ENCODE results near the gene MACROD2. TPM values are rescaled to one million over a fixed set of nuclear protein-coding genes. Genes with fewer than 3 reads are reported as not detected.

The MACROD2 gene
- total RNA-seq, 6 experiments from 2014 or later: 0.05 to 0.57 (median 0.11) TPM; not detected in 1

DNA sequence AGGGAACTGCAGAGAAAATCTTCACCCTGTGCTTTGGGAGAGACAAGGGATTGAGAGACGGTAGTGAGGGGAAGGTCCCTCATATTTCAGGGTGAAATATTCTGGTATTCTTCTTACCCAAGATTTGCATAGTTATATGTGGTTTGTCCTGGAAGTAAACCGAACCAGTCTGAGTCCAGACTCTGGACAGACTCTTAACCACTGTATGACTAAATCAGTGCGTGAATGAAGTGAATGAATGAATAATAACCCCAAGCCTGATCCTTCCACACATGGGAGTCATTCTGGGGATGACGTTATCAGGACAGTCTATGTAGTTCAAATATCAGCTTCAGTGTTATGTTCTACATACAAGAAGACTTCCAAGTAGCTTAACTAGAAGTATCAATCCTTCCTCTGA, 1887.2 kb downstream of the MACROD2 start:
- H3K36me3 Mint-ChIP-seq (ENCODE audit: low read depth): no peaks in the 10 kb centered on the region
- DNase-seq: no peak
- H3K9me3 Mint-ChIP-seq: peaks cover 47% of the 10 kb centered on the region
- no peak overlapping the region for H3K27ac Mint-ChIP-seq
- no peaks in the 10 kb centered on the region for H3K4me1 Mint-ChIP-seq (ENCODE audit: low read depth)
- peaks cover 4% of the 10 kb centered on the region; the same call in 1 of the 2 replicates for H3K27me3 Mint-ChIP-seq (ENCODE audit: insufficient read depth)
- TF ChIP-seq, protein P1, sequence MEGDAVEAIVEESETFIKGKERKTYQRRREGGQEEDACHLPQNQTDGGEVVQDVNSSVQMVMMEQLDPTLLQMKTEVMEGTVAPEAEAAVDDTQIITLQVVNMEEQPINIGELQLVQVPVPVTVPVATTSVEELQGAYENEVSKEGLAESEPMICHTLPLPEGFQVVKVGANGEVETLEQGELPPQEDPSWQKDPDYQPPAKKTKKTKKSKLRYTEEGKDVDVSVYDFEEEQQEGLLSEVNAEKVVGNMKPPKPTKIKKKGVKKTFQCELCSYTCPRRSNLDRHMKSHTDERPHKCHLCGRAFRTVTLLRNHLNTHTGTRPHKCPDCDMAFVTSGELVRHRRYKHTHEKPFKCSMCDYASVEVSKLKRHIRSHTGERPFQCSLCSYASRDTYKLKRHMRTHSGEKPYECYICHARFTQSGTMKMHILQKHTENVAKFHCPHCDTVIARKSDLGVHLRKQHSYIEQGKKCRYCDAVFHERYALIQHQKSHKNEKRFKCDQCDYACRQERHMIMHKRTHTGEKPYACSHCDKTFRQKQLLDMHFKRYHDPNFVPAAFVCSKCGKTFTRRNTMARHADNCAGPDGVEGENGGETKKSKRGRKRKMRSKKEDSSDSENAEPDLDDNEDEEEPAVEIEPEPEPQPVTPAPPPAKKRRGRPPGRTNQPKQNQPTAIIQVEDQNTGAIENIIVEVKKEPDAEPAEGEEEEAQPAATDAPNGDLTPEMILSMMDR (IDR thresholded peaks at IDR 0.05): no peak
- H3K4me3 Mint-ChIP-seq: no peak overlapping the region

DNA sequence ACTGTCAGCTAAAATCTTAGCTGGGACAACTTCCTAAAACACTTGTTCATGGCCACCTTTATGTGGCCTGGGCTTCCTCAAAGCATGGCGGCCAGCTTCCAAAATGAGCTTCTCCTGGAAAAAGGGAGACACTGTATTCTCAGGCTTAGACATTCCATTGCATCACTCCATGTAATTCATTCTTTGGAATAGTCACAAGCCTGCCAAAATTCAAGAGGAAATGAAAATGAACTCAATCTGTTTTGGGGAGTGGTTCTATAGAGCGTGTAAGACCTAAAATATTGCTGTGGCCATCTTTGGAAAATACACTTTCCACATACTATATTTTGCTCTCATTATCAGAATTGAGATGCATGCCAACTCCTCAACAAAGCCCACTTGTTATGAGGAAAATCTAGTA, 1890.9 kb downstream of the MACROD2 start:
- Mint-ChIP-seq H3K4me3 (no peak overlapping the region), H3K36me3 (ENCODE audit: low read depth) (no peaks in the 10 kb centered on the region), H3K27ac (no peak overlapping the region), H3K4me1 (ENCODE audit: low read depth) (no peaks in the 10 kb centered on the region), H3K9me3 (peaks cover 35% of the 10 kb centered on the region), H3K27me3 (ENCODE audit: insufficient read depth) (peaks cover 4% of the 10 kb centered on the region; the same call in 1 of the 2 replicates)
- no peak for DNase-seq
- TF ChIP-seq, protein P1 (IDR thresholded peaks at IDR 0.05): no peak

- Mint-ChIP-seq H3K27me3 (ENCODE audit: insufficient read depth) (peaks cover 4% of the 10 kb centered on the region; the same call in 1 of the 2 replicates), H3K9me3 (peaks cover 31% of the 10 kb centered on the region), H3K4me3 (no peak overlapping the region), H3K4me1 (ENCODE audit: low read depth) (no peaks in the 10 kb centered on the region), H3K36me3 (ENCODE audit: low read depth) (no peaks in the 10 kb centered on the region), H3K27ac (no peak overlapping the region)
- TF ChIP-seq, protein P1 (IDR thresholded peaks at IDR 0.05): no peak
- no peak for DNase-seq
Measured at GRCh38 chr20:15887387-15887786, 1892.1 kb downstream of the MACROD2 start.

GRCh38 chr20:15889061-15889460, 1893.7 kb downstream of the MACROD2 start:
- Mint-ChIP-seq H3K9me3 (peaks cover 27% of the 10 kb centered on the region), H3K4me1 (ENCODE audit: low read depth) (no peaks in the 10 kb centered on the region), H3K27ac (no peak overlapping the region), H3K27me3 (ENCODE audit: insufficient read depth) (peaks cover 3% of the 10 kb centered on the region; the same call in 1 of the 2 replicates), H3K36me3 (ENCODE audit: low read depth) (no peaks in the 10 kb centered on the region), H3K4me3 (no peak overlapping the region)
- TF ChIP-seq, protein P1 (IDR thresholded peaks at IDR 0.05): no peak
- DNase-seq: no peak

DNA sequence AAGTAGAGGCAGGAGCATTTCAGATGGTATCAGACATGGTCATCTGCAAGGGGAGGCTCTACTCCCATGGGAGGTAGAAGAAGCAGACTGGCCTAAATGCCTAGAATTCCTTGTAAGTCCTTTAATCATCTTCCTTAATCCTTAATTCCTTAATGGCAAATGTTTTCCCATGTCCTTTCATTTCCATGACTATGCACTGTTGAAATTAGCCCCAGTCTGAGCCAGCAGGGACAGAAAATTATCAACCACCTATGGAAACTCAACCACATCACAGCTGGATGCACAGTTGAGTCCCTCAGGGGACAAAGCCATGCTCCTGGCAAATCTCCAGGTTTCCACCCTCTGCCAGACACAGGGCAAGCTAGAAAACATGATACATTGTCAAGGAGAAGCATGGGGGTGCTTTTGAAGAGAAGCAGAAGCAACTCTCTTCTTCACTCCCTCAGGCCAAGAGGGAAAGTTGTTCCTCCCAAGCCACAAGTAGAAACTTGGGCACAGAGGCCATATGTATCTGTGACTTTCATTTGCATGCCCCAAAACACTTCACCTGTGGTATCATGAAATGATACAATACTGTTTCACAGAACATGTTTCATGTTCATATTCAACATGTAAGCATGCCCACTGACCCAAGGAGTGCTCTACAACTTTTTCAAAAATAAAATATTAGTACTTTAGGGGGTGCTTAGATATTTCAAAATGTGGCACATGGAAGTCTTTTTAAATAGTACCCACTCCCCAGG, 1894.4 kb downstream of the MACROD2 start:
- TF ChIP-seq, protein P1 (IDR thresholded peaks at IDR 0.05): no peak
- DNase-seq: no peak
- H3K4me1 Mint-ChIP-seq (ENCODE audit: low read depth): no peaks in the 10 kb centered on the region
- H3K36me3 Mint-ChIP-seq (ENCODE audit: low read depth): no peaks in the 10 kb centered on the region
- no peak overlapping the region for H3K27ac Mint-ChIP-seq
- H3K4me3 Mint-ChIP-seq: no peak overlapping the region
- peaks cover 24% of the 10 kb centered on the region for H3K9me3 Mint-ChIP-seq
- no peaks in the 10 kb centered on the region for H3K27me3 Mint-ChIP-seq (ENCODE audit: insufficient read depth)
